GM18499 (cell line): Measurements from ENCODE around the gene BRD1.
"Not testable (repeated sequence)": the region's sequence is repeated elsewhere in the genome, so short reads cannot be mapped to it uniquely, and the experiment has no call there.

Experiments
- ATAC-seq: cut with Tn5 transposase; IDR thresholded peaks from one replicate; pipeline ENCODE4 v1.9.1; 2021; ENCODE audit warnings: moderate number of reproducible peaks; ENCODE audit not compliant: insufficient read depth, unreplicated experiment

The BRD1 gene

GRCh38 chr22:49785841-49786471 lies 41.7 kb downstream of the BRD1 start:
- no peak for ATAC-seq

- no peak for ATAC-seq
Observed at GRCh38 chr22:49785046-49785521, 42.6 kb downstream of the BRD1 start.

- no peak for ATAC-seq
Observed at GRCh38 chr22:49784630-49784971, 43.1 kb downstream of the BRD1 start.

GRCh38 chr22:49783926-49784629 lies 43.6 kb downstream of the BRD1 start:
- no peak for ATAC-seq

GRCh38 chr22:49783036-49783746 lies 44.5 kb downstream of the BRD1 start:
- no peak for ATAC-seq

- ATAC-seq = not testable (repeated sequence)
Observed at GRCh38 chr22:49781886-49782285, 45.8 kb downstream of the BRD1 start.

- no peak for ATAC-seq
Observed at GRCh38 chr22:49781289-49781782, 46.3 kb downstream of the BRD1 start.

- ATAC-seq = no peak
Observed at GRCh38 chr22:49780698-49781288, 46.9 kb downstream of the BRD1 start.

GRCh38 chr22:49779853-49780697 lies 47.6 kb downstream of the BRD1 start:
- ATAC-seq = no peak

GRCh38 chr22:49779211-49779610 lies 48.5 kb downstream of the BRD1 start:
- no peak for ATAC-seq

GRCh38 chr22:49777569-49778249 lies 50.0 kb downstream of the BRD1 start:
- no peak for ATAC-seq

GRCh38 chr22:49776891-49777290 lies 50.8 kb downstream of the BRD1 start:
- ATAC-seq = no peak

GRCh38 chr22:49775867-49776511 lies 51.7 kb downstream of the BRD1 start:
- no peak for ATAC-seq

- ATAC-seq = no peak
Observed at GRCh38 chr22:49775191-49775866, 52.3 kb downstream of the BRD1 start.

GRCh38 chr22:49774499-49775151 lies 53.0 kb downstream of the BRD1 start:
- no peak for ATAC-seq

GRCh38 chr22:49774046-49774445 lies 53.6 kb downstream of the BRD1 start:
- no peak for ATAC-seq

- no peak for ATAC-seq
Observed at GRCh38 chr22:49773531-49773930, 54.1 kb downstream of the BRD1 start.

- no peak for ATAC-seq
Observed at GRCh38 chr22:49772692-49773091, 55.0 kb downstream of the BRD1 start.
